GM23338 (cell line): Measurements from ENCODE around the gene SLC7A6.

Experiments used
- CREB1 ChIP-seq: fragments of 250-450 bp; sonication (Bioruptor Pico); IDR thresholded peaks from 2 replicates; pipeline ENCODE4 v1.5.0; 2020; ENCODE audit warnings: low read depth, mild to moderate bottlenecking, moderate library complexity
- EZH2 ChIP-seq: fragments of 200-600 bp; sonication (generic); IDR thresholded peaks from one replicate; pipeline ENCODE4 v1.8.0; 2017; ENCODE audit warnings: antibody characterized with exemption, mild to moderate bottlenecking, low read depth; ENCODE audit not compliant: unreplicated experiment
- EZH2phosphoT487 ChIP-seq: fragments of 200-600 bp; sonication (generic); IDR thresholded peaks from one replicate; pipeline ENCODE4 v1.8.1; 2018; ENCODE audit warnings: antibody characterized with exemption; ENCODE audit not compliant: unreplicated experiment
- POLR2AphosphoS5 ChIP-seq: IDR thresholded peaks from 2 replicates; pipeline ENCODE4 v1.6.1; 2016; ENCODE audit warnings: antibody characterized with exemption, low read depth
- ZNF114 ChIP-seq: fragments of 250-450 bp; sonication (Bioruptor Pico); IDR thresholded peaks from 2 replicates; pipeline ENCODE4 v1.5.0; 2020; ENCODE audit warnings: mild to moderate bottlenecking, moderate library complexity
- TF ChIP-seq, protein P1 (sequence below), 2 experiments: fragments of 200-600 bp in 1 of 2; sonication (generic) in 1 of 2; conservative IDR thresholded peaks; 2 replicates each; pipeline versions ENCODE4 v1.5.1 to v1.6.1; 2016 to 2017; ENCODE audit warnings: antibody characterized with exemption in 2 of 2, low read depth in 2 of 2, mild to moderate bottlenecking in 2 of 2, moderate library complexity in 1 of 2

DNA sequence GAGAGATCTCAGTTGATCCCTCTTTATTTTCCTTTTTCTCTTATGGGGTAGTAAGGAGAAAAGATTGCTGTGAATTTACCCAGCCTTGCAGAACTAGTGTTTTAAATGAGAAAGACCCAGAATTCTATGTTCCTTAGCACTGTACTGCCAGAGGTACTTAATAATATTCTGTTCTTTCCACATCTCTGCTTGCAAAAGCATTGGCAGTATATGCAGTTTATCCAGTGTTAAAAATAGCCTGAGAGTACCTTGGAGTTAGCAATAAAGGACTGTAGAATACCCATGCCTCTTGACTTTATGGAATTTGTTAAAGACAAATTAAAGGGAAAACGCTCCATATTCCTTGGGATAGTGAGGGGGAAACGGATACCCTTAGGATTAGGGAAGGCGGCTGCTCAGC is 11.9 kb downstream of the SLC7A6 start:
- TF ChIP-seq POLR2AphosphoS5 (no peak), ZNF114 (no peak), EZH2 (no peak), CREB1 (CRISPR knock-in tag) (no peak), EZH2phosphoT487 (no peak)
- TF ChIP-seq, protein P1, sequence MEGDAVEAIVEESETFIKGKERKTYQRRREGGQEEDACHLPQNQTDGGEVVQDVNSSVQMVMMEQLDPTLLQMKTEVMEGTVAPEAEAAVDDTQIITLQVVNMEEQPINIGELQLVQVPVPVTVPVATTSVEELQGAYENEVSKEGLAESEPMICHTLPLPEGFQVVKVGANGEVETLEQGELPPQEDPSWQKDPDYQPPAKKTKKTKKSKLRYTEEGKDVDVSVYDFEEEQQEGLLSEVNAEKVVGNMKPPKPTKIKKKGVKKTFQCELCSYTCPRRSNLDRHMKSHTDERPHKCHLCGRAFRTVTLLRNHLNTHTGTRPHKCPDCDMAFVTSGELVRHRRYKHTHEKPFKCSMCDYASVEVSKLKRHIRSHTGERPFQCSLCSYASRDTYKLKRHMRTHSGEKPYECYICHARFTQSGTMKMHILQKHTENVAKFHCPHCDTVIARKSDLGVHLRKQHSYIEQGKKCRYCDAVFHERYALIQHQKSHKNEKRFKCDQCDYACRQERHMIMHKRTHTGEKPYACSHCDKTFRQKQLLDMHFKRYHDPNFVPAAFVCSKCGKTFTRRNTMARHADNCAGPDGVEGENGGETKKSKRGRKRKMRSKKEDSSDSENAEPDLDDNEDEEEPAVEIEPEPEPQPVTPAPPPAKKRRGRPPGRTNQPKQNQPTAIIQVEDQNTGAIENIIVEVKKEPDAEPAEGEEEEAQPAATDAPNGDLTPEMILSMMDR (conservative IDR thresholded peaks at IDR 0.05; ENCODE audit: low read depth in 2 of 2): no peak
